NCI-H446 treated with DMSO at 0.1 percent for 48 hours (cell line): ENCODE data around the gene OR10P1.
A peak's percentile ranks its signal among the peaks of the same experiment; 100 is the strongest.
"Not testable (repeated sequence)": the region's sequence is repeated elsewhere in the genome, so short reads cannot be mapped to it uniquely, and the experiment has no call there.

Experiments
- DNase-seq: peaks from one replicate; lab custom pipeline; 2025; lab: John Stamatoyannopoulos, UW

OR10P1 gene, protein sequence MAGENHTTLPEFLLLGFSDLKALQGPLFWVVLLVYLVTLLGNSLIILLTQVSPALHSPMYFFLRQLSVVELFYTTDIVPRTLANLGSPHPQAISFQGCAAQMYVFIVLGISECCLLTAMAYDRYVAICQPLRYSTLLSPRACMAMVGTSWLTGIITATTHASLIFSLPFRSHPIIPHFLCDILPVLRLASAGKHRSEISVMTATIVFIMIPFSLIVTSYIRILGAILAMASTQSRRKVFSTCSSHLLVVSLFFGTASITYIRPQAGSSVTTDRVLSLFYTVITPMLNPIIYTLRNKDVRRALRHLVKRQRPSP

DNA sequence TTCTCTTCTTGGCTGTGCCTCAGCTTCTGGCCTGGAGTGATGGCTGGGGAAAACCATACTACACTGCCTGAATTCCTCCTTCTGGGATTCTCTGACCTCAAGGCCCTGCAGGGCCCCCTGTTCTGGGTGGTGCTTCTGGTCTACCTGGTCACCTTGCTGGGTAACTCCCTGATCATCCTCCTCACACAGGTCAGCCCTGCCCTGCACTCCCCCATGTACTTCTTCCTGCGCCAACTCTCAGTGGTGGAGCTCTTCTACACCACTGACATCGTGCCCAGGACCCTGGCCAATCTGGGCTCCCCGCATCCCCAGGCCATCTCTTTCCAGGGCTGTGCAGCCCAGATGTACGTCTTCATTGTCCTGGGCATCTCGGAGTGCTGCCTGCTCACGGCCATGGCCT, at the start of gene OR10P1:
OR10P1 (plus strand) TSS at position 40 of the 400 bp plus-strand sequence; CDS start at position 40, 0 bp downstream.
- no peak for DNase-seq

DNA sequence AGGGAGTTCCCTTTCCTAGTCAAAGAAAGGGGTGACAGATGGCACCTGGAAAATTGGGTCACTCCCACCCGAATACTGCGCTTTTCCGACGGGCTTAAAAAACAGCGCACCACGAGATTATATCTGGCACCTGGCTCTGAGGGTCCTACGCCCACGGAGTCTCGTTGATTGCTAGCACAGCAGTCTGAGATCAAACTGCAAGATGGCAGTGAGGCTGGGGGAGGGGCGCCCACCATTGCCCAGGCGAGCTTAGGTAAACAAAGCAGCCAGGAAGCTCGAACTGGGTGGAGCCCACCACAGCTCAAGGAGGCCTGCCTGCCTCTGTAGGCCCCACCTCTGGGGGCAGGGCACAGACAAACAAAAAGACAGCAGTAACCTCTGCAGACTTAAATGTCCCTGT, 46.5 kb upstream of the OR10P1 start:
- not testable (repeated sequence) for DNase-seq

DNA sequence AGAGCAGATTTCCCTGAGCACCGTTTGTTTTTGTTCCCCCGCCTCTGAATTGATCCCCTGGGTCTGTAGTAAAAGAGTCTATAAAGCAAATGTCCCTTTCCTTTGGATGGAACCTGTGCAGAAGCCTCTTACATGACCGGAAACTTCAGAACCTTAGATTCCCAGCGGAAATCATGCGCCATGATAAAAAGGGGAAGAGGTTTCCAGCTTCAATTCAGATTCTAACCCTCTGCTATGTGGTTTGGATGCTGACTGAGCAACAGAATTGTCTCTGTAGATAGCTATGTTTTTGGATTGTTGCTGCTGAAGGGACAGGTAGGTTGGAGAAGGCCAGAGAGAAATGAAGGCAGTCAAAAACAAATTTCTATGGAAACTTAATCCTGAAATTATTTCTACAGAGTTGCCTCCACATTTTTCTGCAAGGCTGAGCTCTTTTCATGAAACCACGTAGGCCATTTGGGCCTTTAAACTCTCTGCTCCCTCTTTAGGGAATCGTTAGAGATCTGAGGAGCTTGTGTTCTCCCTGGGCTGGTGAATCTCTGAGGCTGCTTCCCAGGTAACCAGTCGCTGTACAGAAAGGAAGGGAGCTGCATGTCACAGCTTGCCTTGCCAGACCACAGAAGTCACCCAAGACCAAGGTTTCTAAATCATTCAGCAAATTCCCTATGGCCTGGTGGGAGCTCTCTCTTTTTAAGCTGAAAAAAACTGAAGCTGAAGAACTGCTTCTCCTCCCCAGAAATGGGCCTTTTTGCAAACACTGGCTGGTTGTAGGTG, 28.7 kb upstream of the OR10P1 start:
- DNase-seq, result no peak

DNA sequence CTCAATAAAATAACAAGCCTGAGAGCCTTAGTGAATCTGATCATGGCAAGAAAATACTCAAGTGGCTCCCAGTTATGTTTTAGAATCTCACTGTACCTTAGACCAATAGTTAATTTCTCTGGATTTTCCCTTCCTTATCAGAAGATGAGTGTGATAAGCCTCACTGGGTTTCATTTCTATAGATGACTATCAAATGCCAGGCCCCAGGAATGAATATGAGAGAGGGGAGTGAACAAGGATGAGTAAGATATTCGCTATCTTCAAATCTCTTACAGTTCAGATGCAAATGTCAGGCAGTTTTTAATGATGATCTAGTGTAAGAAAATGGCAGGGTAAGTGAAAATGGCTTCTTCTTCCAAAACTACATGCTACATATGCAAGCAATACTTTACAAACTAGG, 26.1 kb upstream of the OR10P1 start:
- DNase-seq, result no peak

DNA sequence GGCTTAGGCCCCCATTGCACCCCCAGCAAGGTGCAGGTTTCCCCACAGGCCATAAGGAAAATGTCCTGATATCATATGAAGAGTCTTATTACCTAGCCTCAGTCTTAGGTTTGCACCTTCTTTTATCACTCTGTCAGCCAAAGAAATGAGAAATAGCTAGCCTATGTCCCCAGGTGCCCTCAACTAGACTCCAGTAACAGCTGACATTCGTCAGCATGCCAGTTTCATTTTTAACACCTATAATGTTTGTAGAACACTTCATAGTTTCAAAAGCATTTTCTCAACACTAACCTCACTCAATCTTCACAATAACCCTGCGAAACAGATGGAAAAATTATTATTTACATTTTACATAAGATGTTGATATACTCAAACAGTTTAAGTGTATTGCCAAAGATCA, 24.0 kb upstream of the OR10P1 start:
- DNase-seq, result no peak

DNA sequence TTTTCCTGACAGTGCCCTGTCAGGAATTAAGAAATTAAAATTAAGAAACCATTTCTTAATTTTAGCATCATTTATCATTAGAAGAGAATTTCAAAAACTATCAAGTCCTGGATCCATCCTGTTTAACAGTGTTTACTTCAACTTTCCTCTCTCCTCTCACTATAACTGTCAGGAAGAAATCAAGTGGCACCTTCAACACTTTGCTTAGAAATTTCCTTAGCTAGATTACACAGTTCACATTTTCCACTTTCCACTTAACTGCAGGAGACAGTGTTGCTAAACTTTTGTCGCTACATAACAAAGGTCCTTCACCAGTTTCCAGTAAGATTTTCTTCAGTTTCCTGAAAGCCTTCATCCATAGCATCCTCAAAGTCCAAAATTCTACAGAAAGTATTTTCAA, 21.9 kb upstream of the OR10P1 start:
- DNase-seq, result no peak

DNA sequence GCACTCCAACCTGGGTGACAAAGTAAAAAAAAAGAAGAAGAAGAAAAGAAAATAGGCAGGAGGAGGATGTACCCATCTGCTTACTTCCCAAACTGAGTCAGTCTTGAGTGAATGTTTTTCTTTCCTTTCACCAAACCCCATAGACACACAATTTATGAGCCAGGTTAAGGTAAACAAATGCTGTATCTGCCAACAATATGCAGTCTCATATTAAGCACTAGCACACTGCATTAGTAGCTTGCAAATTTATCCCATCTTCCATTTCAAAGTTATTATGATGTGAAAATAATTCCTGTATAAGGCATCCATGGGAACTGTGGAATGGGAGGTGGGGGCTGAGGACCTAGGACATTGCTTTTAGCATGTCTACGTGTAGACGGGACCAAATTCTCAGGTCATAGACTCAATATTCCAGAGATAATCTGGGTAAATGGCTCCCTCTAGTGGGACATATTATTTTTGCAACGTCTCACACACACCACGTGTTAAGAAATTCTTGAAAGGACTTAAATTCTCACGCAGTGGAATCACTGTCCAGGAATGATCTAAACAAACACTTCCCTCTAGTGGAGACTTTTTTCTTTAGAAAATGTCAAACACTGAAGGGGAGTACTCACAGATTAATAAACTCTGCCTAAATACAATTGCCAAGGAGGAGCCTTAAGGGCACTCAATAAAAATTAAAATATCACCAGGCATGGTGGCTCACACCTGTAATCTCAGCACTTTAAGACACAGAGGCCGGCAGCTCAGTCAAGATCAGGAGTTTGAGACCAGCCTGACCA, 17.1 kb upstream of the OR10P1 start:
- DNase-seq, result peak; percentile 44

DNA sequence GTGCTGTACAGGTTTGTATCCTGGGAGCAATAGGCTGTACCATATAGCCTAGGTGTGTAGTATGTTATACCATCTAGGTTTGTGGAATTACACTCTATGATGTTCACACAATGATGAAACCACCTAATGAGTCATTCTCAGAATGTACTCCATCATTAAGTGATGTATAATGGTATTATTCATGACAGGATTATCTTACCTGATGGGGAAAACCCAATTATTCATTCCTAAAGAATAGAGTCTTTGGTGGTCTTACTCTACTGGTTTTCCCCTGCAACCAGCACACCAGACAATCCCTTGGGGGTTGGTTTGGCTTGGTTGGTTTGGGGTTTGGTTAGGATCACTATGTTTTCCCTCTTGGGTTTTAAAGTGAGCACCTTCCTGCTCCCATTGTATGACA, 12.6 kb upstream of the OR10P1 start:
- DNase-seq, result no peak

DNA sequence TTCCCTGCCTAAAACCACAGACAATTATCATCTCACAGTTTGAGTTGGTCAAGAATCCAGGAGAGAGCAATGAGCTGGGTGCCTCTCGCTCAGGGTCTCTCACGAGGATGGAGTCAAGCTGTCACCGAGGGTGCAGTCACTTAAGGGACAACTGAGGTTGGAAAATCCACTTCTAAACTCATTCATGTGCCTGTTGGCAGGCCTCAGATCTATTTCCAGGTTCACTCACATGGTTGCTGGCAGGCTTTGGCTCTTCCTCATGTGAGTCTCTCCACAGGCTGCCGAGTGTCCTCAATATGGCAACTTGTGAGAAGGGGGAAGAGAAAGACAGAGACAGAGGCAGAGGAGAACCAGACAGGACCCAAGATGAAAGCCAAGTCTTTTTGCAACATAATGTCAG, 10.5 kb upstream of the OR10P1 start:
- no peak for DNase-seq

DNA sequence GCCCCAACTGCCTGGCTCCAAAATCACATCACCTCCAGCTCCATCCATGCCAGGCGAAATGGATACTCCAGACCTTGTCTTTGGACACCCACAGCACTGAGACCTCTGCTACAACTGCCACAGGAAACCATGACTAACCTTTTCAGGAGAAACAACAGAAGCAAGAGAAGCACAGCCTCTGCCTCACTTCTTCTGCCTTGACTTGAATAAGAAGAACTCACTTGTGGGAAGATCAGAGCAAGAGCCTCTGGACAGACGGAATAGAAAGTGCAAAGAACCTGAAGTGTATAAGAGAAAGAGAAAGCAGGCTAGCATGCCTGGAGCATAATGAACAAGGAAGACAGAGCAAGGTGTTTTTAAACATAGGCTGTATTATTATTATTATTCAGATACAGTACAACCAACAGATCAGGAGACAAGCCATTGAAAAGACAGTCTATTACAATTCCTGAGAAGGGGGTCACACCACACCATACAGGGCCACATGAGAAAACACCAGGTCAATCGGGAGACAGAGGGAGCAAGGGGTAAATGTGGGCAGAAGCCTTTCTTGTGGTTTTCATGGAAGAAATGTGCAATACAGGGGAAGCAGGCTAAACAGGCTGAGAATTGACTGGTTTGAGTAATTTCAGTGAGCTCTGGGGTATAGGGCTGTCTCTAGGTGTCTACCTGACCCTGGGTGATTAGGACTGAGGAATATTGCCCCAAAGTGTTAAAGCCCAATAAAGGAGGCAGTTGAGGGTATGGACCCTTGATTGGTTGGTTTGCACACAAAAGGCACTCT, 7.4 kb upstream of the OR10P1 start:
- DNase-seq, result no peak

DNA sequence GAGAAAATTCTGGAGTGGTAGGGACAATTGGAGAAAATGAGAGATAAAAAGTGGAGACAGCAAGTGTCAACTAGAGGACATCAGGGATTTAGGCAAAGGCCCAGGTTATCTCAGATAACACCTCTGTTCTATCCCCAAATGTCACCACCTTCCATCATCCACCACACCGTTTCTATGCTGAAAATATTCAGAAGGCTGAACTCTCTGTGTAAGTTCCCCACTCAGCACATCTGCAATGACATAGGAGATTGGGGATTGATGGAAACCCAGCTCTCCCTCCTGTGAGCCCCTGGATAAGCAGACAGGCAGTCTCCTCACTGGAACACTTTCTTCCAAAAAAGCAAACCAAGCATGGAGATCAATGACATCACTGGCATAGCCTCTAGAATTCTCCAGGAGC, 5.6 kb upstream of the OR10P1 start:
- no peak for DNase-seq

DNA sequence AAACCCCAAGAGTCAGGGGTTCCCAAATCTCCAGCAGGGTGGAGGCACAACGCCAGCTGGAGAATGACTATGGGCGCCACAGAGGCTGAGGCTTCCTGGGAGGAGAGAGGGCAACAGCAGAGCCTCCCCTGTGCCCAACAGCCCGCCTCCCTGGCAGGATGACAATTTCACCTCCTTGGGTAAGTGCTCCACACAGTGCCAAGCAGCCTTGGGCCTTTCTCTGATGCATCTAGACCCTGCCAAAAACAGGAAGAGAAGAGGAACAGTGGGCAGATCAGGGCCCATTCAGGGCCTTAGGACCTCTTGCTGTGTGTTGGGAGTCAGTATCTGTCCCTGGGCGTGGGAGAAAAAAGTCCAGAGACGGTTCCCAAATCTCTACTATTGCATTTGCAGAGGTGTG, 5.0 kb upstream of the OR10P1 start:
- peak; percentile 1 for DNase-seq

DNA sequence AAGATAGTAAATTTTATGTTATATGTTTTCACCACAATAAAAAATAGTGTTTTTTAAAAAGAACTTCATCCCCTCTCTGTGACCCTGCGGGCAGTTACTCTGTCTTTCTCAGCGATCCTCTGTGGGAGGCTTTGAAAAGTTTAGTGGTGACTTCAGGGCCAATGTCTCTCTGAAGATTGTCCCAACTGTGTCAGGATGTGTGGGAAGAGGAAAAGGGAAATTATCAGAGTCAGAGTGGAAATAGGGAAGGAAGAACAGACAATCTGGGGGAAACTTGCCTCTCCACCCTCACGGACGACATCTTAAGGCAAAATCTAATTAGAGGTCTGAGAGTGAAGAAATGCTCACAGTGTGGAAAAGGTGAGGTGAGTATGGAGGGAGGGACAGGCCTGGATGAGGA, 3.5 kb upstream of the OR10P1 start:
- DNase-seq, result no peak

DNA sequence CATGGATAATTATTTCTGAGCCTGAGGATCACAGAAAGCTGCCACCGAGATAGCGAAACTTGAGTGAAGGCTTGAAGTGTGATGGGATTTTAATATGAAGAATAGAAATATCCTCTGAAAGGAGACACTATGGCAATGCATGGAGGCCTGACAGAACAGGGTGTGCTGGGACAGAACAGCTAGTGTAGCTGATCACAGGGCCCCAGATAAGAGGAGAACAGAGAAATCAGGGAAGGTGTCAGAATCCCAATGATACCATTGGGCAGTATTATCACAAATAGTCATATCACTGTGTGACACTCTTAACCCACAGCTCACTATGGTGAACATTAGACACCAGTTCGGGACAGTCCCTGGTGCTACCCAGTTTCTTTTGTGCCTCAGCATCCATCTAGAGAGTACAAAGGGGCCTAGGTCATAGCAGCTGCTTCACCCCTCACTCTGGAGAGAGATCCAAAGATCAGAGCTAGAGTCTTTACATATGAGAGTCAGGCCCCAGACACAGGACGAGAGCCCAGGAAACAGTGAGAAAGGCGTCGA, 506 bp upstream of the OR10P1 start:
- DNase-seq, result no peak

DNA sequence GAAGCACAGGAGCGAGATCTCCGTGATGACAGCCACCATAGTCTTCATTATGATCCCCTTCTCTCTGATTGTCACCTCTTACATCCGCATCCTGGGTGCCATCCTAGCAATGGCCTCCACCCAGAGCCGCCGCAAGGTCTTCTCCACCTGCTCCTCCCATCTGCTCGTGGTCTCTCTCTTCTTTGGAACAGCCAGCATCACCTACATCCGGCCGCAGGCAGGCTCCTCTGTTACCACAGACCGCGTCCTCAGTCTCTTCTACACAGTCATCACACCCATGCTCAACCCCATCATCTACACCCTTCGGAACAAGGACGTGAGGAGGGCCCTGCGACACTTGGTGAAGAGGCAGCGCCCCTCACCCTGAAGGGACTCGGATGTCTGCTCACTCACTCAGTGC, 775 bp downstream of the OR10P1 start:
- DNase-seq, result no peak

DNA sequence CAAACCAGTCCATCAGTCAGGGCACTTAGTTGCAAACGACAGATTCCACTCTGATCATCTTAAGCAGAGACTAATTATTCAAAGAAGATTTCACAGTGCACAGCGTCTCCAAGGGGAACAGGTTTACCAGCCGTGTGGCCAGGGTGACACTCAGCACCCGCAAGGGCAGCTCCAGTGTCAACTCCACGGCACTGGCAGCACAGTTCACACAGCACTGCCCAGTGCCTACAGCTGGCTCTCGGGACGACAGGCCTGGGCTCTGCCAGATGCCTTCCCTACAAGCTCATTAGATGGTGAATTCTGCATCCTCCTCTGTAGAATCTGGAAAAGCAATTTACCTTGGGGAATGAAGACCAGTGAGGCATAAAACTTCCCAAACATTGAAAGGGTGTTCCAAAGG, 4.9 kb downstream of the OR10P1 start:
- no peak for DNase-seq

DNA sequence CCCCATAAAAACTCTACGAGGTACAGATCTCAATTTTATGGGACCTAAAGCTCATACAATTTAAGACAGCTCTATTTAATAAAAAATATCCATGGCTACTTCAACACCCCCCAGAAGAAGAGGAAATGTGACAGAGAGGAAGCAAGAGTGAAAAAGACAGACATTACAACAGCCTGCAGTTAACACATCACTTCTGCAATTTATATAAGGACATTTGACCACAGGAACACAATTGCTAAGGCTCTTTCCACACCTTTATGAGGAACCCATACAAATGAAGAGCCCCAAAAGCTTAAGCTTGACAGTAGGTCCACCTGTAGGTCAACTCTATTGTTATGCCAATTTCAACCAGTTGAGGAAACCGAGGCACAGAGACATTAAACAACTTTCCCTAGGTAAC, 5.6 kb downstream of the OR10P1 start:
- no peak for DNase-seq

DNA sequence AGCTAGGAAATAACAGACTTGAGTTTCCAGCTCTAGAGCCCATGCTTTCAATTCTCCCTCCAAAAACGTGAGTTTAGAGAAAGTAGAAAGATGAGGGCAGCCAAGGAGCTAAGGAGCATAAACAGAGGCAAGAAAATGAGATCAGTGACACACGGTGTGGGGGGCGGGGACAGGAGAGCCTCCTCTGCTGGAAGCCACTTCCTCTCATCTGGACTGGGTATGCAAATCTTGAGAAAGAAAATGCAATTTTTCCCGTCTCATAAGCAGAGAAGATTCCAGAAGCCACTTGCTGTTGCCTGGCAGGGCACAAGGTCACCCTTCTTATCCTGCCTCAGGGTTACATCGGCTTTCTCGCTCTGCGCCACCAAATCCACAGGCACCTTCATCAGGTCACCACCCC, 6.0 kb downstream of the OR10P1 start:
- no peak for DNase-seq

DNA sequence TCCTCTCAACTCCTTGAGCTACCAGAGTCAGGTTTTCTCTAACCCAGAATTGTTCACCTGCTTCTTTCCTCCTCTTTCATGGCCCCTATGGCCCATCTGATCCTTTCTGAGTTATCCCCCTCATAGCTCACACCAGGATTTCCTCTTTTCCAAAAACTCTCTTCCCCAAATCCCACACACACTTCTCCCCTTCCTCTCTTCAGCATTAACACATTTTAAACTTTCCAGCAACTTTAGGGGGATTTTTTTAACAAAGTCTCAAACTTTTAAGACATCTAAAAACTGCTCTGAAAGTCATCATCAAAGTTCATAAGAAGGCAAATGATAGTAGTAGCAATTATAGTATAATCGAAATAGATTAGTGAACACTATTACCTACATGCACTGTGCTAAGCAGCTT, 7.9 kb downstream of the OR10P1 start:
- DNase-seq, result no peak

DNA sequence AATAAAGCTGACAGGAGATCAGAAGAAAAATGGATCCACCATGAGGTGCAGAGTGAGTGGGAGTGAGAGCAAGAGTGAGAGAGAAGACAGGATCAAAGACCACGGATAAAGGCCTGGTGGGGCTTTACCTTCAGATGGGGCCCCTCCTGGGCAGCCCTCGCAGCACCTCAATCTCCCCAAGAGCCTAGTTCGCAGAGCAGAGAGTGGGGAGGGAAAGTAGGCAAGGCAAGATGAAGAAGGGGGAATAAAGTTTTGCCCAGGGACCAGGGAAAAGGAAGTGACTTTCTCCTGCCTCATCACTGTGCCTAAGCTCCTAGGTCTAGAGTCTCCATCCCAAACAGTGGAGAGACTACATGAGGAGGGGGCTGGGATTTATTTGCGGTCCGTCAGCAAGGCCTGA, 10.3 kb downstream of the OR10P1 start:
- no peak for DNase-seq

DNA sequence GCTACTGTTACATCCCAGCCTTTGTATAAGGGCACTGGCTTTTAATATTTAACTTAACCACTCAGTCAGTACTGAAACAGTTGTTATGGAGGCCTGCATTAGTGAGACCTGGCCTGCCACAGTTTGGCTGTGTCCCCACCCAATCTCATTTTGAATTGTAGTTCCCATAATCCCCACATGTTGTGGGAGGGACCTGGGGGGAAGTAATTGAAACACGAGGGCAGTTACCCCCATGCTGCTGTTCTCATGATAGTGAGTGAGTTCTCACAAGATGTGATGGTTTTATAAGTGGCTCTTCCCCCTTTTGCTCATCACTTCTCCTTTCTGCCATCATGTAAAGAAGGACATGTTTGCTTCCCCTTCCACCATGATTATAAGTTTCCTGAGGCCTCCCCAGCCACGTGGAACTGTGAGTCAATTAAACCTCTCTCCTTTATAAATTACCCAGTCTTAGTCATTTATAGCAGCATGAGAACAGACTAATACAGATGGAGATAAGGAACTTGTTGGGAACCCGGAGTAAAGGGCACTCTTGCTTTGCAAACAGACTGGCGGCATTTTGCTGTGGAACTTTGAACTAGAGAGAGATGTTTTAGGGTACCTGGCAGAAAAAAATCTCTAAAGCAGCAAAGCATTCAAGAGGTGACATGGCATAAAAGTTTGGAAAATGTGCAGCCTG, 14.1 kb downstream of the OR10P1 start:
- DNase-seq, result not testable (repeated sequence)
